Vagina (tissue), 2 donors: ENCODE measurements around the gene GPR27. TPM values are rescaled to one million over a fixed set of nuclear protein-coding genes. Genes with fewer than 3 reads are reported as not detected.

Source experiments
- DNase-seq, 2 donors: peaks; one replicate each; pipeline ENCODE4 v3.0.0-alpha.2; 2017; ENCODE audit errors: extremely low spot score in 2 of 2
- H3K27ac ChIP-seq: fragments of 200-600 bp; sonication (generic); one replicate; pipeline ENCODE4 v1.5.1; 2019
- H3K27me3 ChIP-seq: fragments of 200-600 bp; sonication (generic); one replicate; pipeline ENCODE4 v1.5.1; 2019
- H3K36me3 ChIP-seq, 2 donors: fragments of 200-600 bp; sonication (generic); one replicate each; pipeline ENCODE4 v1.5.1; 2017 to 2019
- H3K4me1 ChIP-seq: fragments of 200-600 bp; sonication (generic); one replicate; pipeline ENCODE4 v1.5.1; 2019
- H3K4me3 ChIP-seq, 2 donors: fragments of 200-600 bp; sonication (generic); 1 replicate in 1 of 2; 2 replicates in 1 of 2; pipeline ENCODE4 v1.5.1; 2016 to 2019
- H3K9me3 ChIP-seq: fragments of 200-600 bp; sonication (generic); one replicate; pipeline ENCODE4 v1.5.1; 2019
- POLR2A ChIP-seq, 2 donors: fragments of 450-650 bp; IDR thresholded peaks; one replicate each; pipeline ENCODE4 v1.6.1; 2017; ENCODE audit warnings: antibody characterized with exemption in 2 of 2, mild to moderate bottlenecking in 2 of 2, moderate library complexity in 2 of 2
- POLR2AphosphoS5 ChIP-seq, 2 donors: sonication (generic); formaldehyde crosslinking; IDR thresholded peaks; one replicate each; pipeline ENCODE4 v1.9.0; 2017; ENCODE audit warnings: antibody characterized with exemption in 2 of 2, mild to moderate bottlenecking in 2 of 2, low read depth in 1 of 2; ENCODE audit not compliant: insufficient read depth in 1 of 2
- intact Hi-C: fragments of 100-400 bp; cut with DNase I; formaldehyde crosslinking; loops from one replicate; pipeline ENCODE4 v1.15.1; 2023
- total RNA-seq: library from RNA; depleted of rRNA; stranded (reverse); fragments of >200 nt; gene quantifications from one replicate; pipeline ENCODE4 v1.2.3, GENCODE V29; 2016
- TF ChIP-seq, protein P1 (sequence below), 3 experiments: fragments of 450-650 bp in 2 of 3; fragments of 200-600 bp in 1 of 3; sonication (generic) in 1 of 3; IDR thresholded peaks; one replicate each; pipeline ENCODE4 v1.5.1; 2017 to 2019; ENCODE audit warnings: antibody characterized with exemption in 3 of 3, mild to moderate bottlenecking in 2 of 3, moderate library complexity in 2 of 3

Gene GPR27
- total RNA-seq, 1 donor from 2014 or later = 1.2 TPM

- no peaks in the 10 kb centered on the region for H3K27me3 ChIP-seq
- no peaks in the 10 kb centered on the region for H3K36me3 ChIP-seq
- no peak for DNase-seq
- no peak overlapping the region for H3K27ac ChIP-seq
- intact Hi-C loops = loop anchor here (10.0 kb wide), 1 partner anchor 1107 kb away; no protein-coding TSS in a partner anchor
- TF ChIP-seq, protein P1, sequence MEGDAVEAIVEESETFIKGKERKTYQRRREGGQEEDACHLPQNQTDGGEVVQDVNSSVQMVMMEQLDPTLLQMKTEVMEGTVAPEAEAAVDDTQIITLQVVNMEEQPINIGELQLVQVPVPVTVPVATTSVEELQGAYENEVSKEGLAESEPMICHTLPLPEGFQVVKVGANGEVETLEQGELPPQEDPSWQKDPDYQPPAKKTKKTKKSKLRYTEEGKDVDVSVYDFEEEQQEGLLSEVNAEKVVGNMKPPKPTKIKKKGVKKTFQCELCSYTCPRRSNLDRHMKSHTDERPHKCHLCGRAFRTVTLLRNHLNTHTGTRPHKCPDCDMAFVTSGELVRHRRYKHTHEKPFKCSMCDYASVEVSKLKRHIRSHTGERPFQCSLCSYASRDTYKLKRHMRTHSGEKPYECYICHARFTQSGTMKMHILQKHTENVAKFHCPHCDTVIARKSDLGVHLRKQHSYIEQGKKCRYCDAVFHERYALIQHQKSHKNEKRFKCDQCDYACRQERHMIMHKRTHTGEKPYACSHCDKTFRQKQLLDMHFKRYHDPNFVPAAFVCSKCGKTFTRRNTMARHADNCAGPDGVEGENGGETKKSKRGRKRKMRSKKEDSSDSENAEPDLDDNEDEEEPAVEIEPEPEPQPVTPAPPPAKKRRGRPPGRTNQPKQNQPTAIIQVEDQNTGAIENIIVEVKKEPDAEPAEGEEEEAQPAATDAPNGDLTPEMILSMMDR (IDR thresholded peaks at IDR 0.05) = no peak
- TF ChIP-seq POLR2A (IDR thresholded peaks at IDR 0.05) (no peak), POLR2AphosphoS5 (IDR thresholded peaks at IDR 0.05; ENCODE audit: insufficient read depth in 1 of 2, low read depth in 1 of 2) (no peak)
- peaks cover 4% of the 10 kb centered on the region for H3K4me1 ChIP-seq
- H3K9me3 ChIP-seq = no peaks in the 10 kb centered on the region
- H3K4me3 ChIP-seq = no peak overlapping the region
Measured at GRCh38 chr3:71718072-71718471, 35.6 kb upstream of the GPR27 start.

DNA sequence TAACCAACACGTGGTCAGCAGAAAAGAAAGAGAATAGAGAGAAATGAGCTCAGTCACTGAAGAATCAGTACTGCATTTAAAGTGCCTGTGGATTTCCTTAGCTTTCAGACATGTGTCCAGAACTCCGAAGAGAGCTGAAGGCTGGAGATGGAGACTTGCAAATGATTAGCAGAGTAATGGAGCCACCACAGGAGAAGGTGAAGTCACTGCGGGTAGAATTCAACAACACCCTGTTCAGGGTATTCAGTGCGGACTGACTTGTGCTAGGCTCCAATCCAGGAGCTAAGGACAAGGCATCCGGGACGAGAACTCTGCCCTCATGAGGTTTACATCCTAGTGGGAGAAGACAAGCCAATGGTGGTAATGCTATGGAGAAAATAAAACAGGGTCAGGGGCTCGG is 32.7 kb upstream of the GPR27 start:
- Histone ChIP-seq H3K9me3 (no peaks in the 10 kb centered on the region), H3K27ac (no peak overlapping the region), H3K4me3 (no peak overlapping the region), H3K36me3 (no peaks in the 10 kb centered on the region), H3K27me3 (no peaks in the 10 kb centered on the region), H3K4me1 (peaks cover 27% of the 10 kb centered on the region)
- DNase-seq = no peak
- intact Hi-C loops = no loop called here
- no peak for TF ChIP-seq POLR2AphosphoS5 (IDR thresholded peaks at IDR 0.05; ENCODE audit: insufficient read depth in 1 of 2, low read depth in 1 of 2)
- TF ChIP-seq POLR2A (IDR thresholded peaks at IDR 0.05) = no peak
- TF ChIP-seq, protein P1 (IDR thresholded peaks at IDR 0.05) = no peak

DNA sequence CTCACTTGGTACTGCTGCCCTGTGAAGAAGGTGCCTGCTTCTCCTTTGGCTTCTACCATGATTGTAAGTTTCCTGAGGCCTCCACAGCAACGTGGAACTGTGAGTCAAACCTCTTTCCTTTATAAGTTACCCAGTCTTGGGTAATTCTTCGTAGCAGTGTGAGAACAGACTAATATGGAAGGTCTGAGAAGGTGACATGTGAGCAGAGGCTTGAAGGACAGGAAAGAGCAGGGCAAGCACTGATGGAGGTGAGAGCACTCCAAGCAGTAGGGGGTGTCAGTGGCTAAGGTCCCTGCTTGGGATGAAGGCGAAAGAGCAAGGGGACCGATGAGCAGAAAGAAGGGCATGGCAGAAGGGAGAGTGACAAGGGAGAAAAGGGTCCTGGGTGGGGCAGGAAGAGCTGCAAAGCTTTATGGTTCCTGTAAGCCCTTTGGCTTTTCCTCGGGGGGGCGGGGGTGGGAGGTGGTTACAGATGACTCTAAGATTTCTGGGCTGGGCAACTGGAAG is 32.0 kb upstream of the GPR27 start:
- H3K27me3 ChIP-seq = no peaks in the 10 kb centered on the region
- H3K9me3 ChIP-seq = no peaks in the 10 kb centered on the region
- no peak overlapping the region for H3K4me3 ChIP-seq
- intact Hi-C loops = no loop called here
- TF ChIP-seq, protein P1 (IDR thresholded peaks at IDR 0.05) = no peak
- TF ChIP-seq POLR2A (IDR thresholded peaks at IDR 0.05) = no peak
- no peak for TF ChIP-seq POLR2AphosphoS5 (IDR thresholded peaks at IDR 0.05; ENCODE audit: insufficient read depth in 1 of 2, low read depth in 1 of 2)
- H3K36me3 ChIP-seq = no peaks in the 10 kb centered on the region
- DNase-seq = no peak
- no peak overlapping the region for H3K27ac ChIP-seq
- peaks cover 32% of the 10 kb centered on the region for H3K4me1 ChIP-seq

GRCh38 chr3:71722693-71723092 is 31.0 kb upstream of the GPR27 start:
- Histone ChIP-seq H3K36me3 (no peaks in the 10 kb centered on the region), H3K27ac (no peak overlapping the region), H3K4me1 (peaks cover 32% of the 10 kb centered on the region), H3K4me3 (no peak overlapping the region), H3K9me3 (no peaks in the 10 kb centered on the region), H3K27me3 (no peaks in the 10 kb centered on the region)
- intact Hi-C loops = no loop called here
- TF ChIP-seq POLR2A (IDR thresholded peaks at IDR 0.05) = no peak
- no peak for TF ChIP-seq POLR2AphosphoS5 (IDR thresholded peaks at IDR 0.05; ENCODE audit: insufficient read depth in 1 of 2, low read depth in 1 of 2)
- TF ChIP-seq, protein P1 (IDR thresholded peaks at IDR 0.05) = no peak
- DNase-seq = no peak

DNA sequence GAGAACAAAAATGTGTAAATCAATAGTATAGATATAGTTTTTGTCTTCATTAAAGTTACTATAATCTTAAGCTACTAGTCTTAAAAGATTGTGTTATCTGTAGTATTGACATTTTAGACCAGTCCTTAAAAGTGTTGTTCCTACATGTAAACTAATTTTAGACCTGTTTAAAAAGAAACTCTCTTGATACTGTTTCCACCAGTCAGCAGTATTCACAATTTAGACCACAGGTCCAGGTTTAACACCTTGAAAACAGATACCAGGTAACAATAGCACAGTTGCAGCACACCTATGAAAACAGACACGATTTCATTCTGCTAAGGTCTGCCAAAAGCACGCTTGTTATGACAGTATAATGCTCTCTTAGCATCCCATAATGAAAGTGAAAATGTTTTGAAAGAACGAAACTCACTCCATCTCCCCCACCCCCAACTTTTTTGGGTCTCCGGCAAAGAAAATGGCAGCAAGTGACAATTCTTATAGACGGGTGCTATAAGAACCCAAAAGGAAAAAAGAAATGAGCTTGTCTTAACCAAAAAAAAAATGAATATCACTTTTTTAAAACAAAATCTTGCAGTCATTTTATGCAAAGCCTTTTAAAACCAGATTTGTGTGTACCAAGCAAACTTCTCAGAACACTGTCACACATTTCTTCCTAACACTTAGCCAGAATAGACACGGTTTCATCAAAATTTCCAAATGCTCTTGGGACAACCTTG is 30.0 kb upstream of the GPR27 start:
- TF ChIP-seq POLR2AphosphoS5 (IDR thresholded peaks at IDR 0.05; ENCODE audit: insufficient read depth in 1 of 2, low read depth in 1 of 2) = no peak
- no peak for TF ChIP-seq POLR2A (IDR thresholded peaks at IDR 0.05)
- TF ChIP-seq, protein P1 (IDR thresholded peaks at IDR 0.05) = no peak
- intact Hi-C loops = no loop called here

More for the DNA sequence above, 30.0 kb upstream of the GPR27 start:
- no peaks in the 10 kb centered on the region for H3K27me3 ChIP-seq
- no peak for DNase-seq
- H3K36me3 ChIP-seq = no peaks in the 10 kb centered on the region
- H3K4me3 ChIP-seq = peak overlapping the region; percentile 72 to 98
- H3K4me1 ChIP-seq = peaks cover 32% of the 10 kb centered on the region
- H3K27ac ChIP-seq = no peak overlapping the region
- H3K9me3 ChIP-seq = no peaks in the 10 kb centered on the region
